Mesodermal cell (in vitro differentiated cells): ENCODE data around the gene POLR1D.

Experiments used
- H3K27ac ChIP-seq: 2 replicates; pipeline ENCODE4 v1.7.0; 2013; ENCODE audit warnings: mild to moderate bottlenecking, low read depth, low read length, moderate library complexity; ENCODE audit not compliant: severe bottlenecking
- H3K36me3 ChIP-seq: 2 replicates; pipeline ENCODE4 v1.7.1; 2013; ENCODE audit warnings: mild to moderate bottlenecking, low read length, moderate library complexity; ENCODE audit not compliant: control insufficient read depth, insufficient read depth
- H3K4me1 ChIP-seq: one replicate; pipeline ENCODE4 v1.7.1; 2013; ENCODE audit warnings: mild to moderate bottlenecking, low read length; ENCODE audit not compliant: insufficient read depth, control insufficient read depth, poor library complexity, severe bottlenecking
- H3K4me3 ChIP-seq: 2 replicates; pipeline ENCODE4 v1.7.0; 2013; ENCODE audit warnings: low read length, control low read depth, mild to moderate bottlenecking; ENCODE audit not compliant: insufficient read depth, poor library complexity, severe bottlenecking; ENCODE audit errors: extremely low read depth
- H3K9me3 ChIP-seq: 2 replicates; pipeline ENCODE4 v1.7.1; 2013; ENCODE audit warnings: mild to moderate bottlenecking, low read length, moderate library complexity; ENCODE audit not compliant: control insufficient read depth
- WGBS, 2 experiments: methylation state at CpG; one replicate each; pipeline ENCODE4 v1.1.5; 2013; ENCODE audit warnings: missing lambda C conversion rate in 2 of 2; ENCODE audit not compliant: insufficient coverage in 2 of 2; 5-methylcytosine and 5-hydroxymethylcytosine counted together

POLR1D gene

GRCh38 chr13:27659145-27659865 lies 37.6 kb downstream of the POLR1D start:
- Histone ChIP-seq H3K9me3 (no peaks in the 10 kb centered on the region), H3K36me3 (peaks cover 10% of the 10 kb centered on the region), H3K4me1 (no peaks in the 10 kb centered on the region), H3K27ac (no peak overlapping the region), H3K4me3 (no peak overlapping the region)
- WGBS, 2 experiments = 85 to 90% methylated on average over 5 to 6 of the region's 7 CpGs

GRCh38 chr13:27660511-27660910 lies 38.8 kb downstream of the POLR1D start:
- H3K9me3 ChIP-seq = no peaks in the 10 kb centered on the region
- WGBS, 2 experiments = 86 to 96% methylated on average over 2 to 3 of the region's 6 CpGs
- H3K36me3 ChIP-seq = peaks cover 7% of the 10 kb centered on the region
- no peak overlapping the region for H3K27ac ChIP-seq
- H3K4me3 ChIP-seq = no peak overlapping the region
- H3K4me1 ChIP-seq = no peaks in the 10 kb centered on the region

- no peak overlapping the region for H3K4me3 ChIP-seq
- no peaks in the 10 kb centered on the region for H3K9me3 ChIP-seq
- peaks cover 10% of the 10 kb centered on the region for H3K36me3 ChIP-seq
- no peaks in the 10 kb centered on the region for H3K4me1 ChIP-seq
- no peak overlapping the region for H3K27ac ChIP-seq
Observed at GRCh38 chr13:27661017-27661416, 39.3 kb downstream of the POLR1D start.

- Histone ChIP-seq H3K27ac (no peak overlapping the region), H3K9me3 (no peaks in the 10 kb centered on the region), H3K4me1 (no peaks in the 10 kb centered on the region), H3K4me3 (no peak overlapping the region), H3K36me3 (peaks cover 15% of the 10 kb centered on the region)
- no CpG with 5 or more reads among the region's 2 CpGs for WGBS, 2 experiments
Observed at GRCh38 chr13:27662738-27663470, 41.2 kb downstream of the POLR1D start.

GRCh38 chr13:27663947-27664346 lies 42.3 kb downstream of the POLR1D start:
- 84 to 93% methylated on average over 8 of the region's 8 CpGs for WGBS, 2 experiments
- Histone ChIP-seq H3K4me3 (no peak overlapping the region), H3K27ac (no peak overlapping the region), H3K4me1 (no peaks in the 10 kb centered on the region), H3K36me3 (peaks cover 15% of the 10 kb centered on the region), H3K9me3 (no peaks in the 10 kb centered on the region)

GRCh38 chr13:27665333-27665732 lies 43.6 kb downstream of the POLR1D start:
- Histone ChIP-seq H3K36me3 (peaks cover 8% of the 10 kb centered on the region), H3K4me1 (no peaks in the 10 kb centered on the region), H3K9me3 (no peaks in the 10 kb centered on the region), H3K4me3 (no peak overlapping the region), H3K27ac (no peak overlapping the region)
- WGBS, 2 experiments = 100% methylated on average over 1 of the region's 3 CpGs; no CpG with 5 or more reads in 1 of the 2 experiments

GRCh38 chr13:27665761-27666160 lies 44.1 kb downstream of the POLR1D start:
- Histone ChIP-seq H3K4me3 (no peak overlapping the region), H3K4me1 (no peaks in the 10 kb centered on the region), H3K36me3 (peaks cover 8% of the 10 kb centered on the region), H3K27ac (no peak overlapping the region), H3K9me3 (no peaks in the 10 kb centered on the region)
- 93 to 97% methylated on average over 16 to 17 of the region's 19 CpGs for WGBS, 2 experiments

- no peak overlapping the region for H3K4me3 ChIP-seq
- 94% methylated on average over 3 of the region's 3 CpGs; no CpG with 5 or more reads in 1 of the 2 experiments for WGBS, 2 experiments
- no peak overlapping the region for H3K27ac ChIP-seq
- H3K4me1 ChIP-seq = no peaks in the 10 kb centered on the region
- H3K36me3 ChIP-seq = peaks cover 8% of the 10 kb centered on the region
- H3K9me3 ChIP-seq = no peaks in the 10 kb centered on the region
Observed at GRCh38 chr13:27666951-27667350, 45.3 kb downstream of the POLR1D start.

- peaks cover 8% of the 10 kb centered on the region for H3K36me3 ChIP-seq
- H3K9me3 ChIP-seq = no peaks in the 10 kb centered on the region
- H3K4me3 ChIP-seq = no peak overlapping the region
- WGBS, 2 experiments = 90% methylated on average over 2 of the region's 2 CpGs; no CpG with 5 or more reads in 1 of the 2 experiments
- no peak overlapping the region for H3K27ac ChIP-seq
- H3K4me1 ChIP-seq = no peaks in the 10 kb centered on the region
Observed at GRCh38 chr13:27667946-27668345, 46.3 kb downstream of the POLR1D start.

- Histone ChIP-seq H3K4me1 (no peaks in the 10 kb centered on the region), H3K9me3 (no peaks in the 10 kb centered on the region), H3K27ac (no peak overlapping the region), H3K36me3 (peaks cover 6% of the 10 kb centered on the region), H3K4me3 (no peak overlapping the region)
- WGBS, 2 experiments = 57 to 89% methylated on average over 1 of the region's 1 CpG
Observed at GRCh38 chr13:27670861-27671260, 49.2 kb downstream of the POLR1D start.

- H3K27ac ChIP-seq = no peak overlapping the region
- H3K9me3 ChIP-seq = no peaks in the 10 kb centered on the region
- no peaks in the 10 kb centered on the region for H3K4me1 ChIP-seq
- no peak overlapping the region for H3K4me3 ChIP-seq
- WGBS, 2 experiments = no CpG with 5 or more reads among the region's 1 CpG
- peaks cover 5% of the 10 kb centered on the region for H3K36me3 ChIP-seq
Observed at GRCh38 chr13:27672025-27672424, 50.3 kb downstream of the POLR1D start.
